HG03558 (cell line): ENCODE results near the gene CD63.

Source experiments
- ATAC-seq: cut with Tn5 transposase; IDR thresholded peaks from one replicate; pipeline ENCODE4 v1.9.1; 2021; ENCODE audit warnings: moderate number of reproducible peaks; ENCODE audit not compliant: unreplicated experiment; ENCODE audit errors: extremely low read depth

CD63 gene

DNA sequence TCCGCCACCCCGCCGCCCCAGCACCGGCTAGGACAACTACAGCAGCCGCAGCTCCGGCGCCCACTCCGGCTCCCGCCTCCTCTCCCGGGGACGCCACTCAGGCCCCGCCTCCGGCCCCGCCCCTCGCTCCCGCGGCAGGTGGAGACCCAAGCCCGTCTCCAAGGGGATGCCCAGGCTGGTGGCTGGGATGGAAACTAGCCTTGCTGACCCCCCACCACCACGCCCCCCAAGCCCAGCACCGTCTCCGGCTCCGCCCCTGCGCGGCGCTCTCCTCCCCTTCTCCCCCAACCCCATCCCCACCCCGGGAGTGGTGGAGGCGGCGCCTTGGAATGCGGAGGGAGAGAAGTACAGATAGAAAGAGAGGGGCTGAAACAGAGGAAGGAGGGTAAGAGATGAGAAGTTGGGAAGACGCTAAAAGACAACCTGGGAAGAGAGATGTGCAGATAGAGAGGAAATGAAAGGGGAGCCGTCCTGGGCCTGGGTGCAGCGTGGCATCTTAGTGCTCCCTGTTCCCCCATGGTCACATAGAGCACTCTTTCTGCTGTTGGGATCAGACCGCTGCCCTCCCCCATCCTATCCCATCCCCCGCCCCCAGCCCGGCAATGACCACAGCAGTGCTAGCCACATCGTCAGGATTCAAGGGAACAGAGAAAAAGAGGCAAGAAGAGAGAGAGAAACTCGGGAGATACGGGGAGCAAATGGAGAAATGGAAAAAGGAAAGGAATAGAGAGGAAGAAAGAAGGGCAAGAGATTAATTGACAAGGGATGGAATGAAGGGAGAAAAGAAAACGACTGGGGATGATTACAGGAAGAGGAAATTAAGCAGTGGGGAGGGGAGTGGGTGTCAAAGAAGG lies 20.7 kb downstream of the CD63 start, which contains the start of gene ITGA7:
ITGA7 (minus strand) TSS at position 64 of the 854 bp plus-strand sequence. CDS start 222 bp downstream, outside the sequence.
- ATAC-seq = no peak

DNA sequence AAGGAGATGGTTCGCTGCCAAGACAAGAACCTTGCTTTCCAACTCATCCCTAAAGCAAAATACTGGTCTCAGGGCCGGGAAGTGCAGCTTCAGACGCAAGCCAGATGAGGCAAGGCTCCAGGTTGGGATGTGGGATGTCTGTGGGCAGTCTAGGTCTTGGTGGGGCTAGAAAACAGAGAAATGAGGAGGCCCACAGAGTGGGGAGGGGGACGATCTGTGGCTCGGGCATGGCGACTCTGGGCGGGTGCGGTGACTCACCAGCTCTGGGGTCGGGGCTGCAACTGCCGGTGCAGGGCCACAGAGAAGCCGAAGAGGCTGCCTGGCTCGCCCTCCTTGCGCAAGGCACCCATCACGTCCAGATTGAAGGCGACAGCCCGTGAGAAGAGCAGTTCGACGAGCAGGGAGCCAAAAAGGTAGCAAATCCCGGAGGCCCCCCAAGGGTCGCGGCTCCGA lies 21.6 kb downstream of the CD63 start:
- ATAC-seq = no peak

DNA sequence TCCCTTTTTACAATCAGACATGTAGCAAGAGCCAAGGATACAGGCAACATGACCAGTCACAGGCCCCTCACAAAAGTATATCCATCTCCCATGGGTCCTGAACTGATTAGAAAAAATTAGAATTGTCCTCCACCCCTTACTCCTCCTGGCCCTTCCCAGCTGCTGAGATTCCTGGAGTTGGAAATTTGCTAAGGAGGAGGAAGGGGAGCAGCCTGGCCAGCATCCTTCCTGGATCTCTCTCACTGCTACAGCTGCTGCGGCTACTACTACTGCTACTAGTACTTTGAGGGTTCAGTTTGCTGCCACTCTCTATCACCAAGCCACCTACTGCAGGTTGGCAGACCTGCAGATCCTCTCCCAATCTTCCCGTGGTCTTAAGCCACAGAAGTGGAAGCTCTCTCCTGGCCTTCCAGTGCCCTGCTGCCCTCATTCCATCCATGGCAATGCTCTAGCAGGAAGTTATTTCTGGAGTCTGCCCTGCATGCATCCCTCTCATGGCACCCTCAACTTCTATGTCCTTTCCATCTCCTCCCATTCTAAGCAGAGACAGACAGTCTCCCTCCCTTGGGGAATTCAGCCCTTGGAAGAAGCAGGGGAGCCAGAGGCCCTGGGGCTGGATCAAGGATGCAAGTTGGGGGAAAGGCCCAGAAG lies 22.1 kb downstream of the CD63 start:
- no peak for ATAC-seq

DNA sequence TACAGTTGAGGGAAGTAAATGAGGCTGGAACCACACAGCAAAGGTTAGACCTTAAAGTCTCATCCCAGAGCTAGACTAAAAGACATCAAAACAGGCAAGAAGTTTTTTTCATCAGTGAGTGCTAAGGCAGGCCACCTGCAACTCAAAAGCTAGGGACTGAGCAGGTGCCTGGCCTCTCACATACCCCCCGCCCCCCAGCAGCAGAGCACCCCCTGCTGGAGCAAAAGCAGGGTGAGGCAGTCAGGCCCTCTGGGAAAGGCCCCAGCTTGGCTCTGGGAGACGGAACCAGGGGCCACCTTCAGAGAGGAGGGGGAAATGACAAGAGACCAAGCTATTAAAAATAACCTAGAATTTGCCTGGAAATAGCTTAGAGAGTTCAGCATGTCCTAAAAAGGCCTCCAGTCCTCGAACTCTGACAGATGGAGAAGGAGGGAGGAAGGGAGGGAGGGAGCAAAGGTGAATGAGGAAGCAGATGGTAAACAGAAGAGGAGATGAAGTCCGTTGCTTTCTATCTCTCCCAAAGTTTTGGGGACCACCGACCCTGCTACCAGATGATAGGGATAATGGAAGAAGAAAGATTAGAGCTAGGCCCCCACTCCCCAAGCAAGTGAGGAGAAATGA lies 22.9 kb downstream of the CD63 start:
- no peak for ATAC-seq

DNA sequence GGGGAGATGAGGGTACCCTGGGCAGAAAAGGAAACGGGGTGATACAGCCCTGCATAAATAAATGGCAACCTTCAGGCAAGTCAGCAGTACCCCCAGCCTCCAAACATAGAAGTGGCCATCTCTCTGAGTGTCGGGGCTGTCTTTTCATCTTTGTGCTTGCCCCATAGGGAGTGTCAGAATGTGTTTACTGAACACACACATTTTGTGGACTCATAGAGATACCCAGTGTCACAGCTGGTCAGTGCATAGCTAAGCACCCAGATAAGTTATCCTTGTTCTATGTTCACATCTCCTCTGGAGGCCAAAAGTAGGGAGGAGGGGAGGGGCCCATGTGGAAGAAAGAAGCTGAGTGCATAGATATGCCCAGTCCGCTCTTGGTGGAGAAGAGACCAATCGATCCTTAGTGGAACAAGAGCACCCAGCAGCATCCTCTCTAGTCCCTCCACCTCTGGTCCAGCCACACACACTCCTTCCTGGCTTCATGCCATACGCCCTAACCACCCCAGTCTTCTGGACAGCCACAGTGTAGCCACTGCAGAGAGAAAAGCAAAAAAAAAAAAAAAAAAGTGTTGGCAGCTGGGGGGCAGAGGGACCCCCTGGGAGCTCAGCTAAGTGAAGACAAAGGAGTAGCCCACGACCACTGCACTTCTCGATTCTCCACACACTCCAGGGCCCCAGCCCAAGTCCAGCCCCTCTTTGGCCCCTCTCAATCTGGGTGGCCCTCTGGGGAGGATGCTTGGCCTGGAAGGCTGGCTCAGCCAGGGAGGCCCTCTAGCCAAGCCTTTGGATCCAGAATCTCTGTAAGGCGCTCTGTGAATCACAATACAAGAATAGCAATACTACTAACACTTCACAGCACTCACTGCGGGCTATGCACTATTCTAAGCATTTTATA lies 23.7 kb downstream of the CD63 start:
- no peak for ATAC-seq

DNA sequence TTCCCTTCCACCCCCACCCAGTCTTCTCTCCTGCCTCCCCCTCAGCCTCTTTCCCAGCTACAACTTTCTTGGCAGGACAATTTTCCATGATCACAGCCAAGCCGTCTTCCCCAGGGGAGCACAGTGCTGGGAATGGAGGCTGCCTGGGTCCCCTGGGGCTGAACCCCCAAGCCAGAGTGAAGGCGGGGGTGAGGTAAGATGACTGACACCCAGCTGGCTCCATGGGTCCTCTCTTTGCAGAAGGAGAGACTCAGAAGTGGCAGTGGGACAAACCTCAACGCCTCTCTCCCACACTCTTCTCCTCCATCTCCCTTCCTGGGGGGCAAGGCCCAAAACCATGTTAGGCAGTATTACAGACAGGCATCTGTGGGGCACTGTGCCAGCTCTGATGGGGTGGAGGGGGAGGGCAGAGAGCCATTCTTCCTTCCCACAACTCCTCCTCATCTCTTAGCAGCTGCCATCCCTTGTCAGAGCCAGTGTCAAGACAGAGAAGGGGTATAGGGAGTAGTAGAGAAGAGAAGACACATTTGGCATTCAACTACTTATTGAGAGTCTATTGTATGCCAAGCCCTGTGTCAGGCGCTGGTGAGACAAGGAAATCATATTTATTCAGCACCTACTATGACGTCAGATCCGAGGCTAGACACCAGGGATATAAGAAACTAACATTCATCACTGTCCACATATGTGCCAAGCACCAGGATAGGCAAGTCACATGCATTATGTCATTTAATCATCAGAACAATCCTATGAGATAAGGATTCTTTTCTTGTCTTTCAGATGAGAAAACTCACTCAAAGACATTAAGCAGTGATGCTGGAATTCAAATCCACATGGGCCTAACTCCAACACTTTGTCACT lies 24.7 kb downstream of the CD63 start:
- ATAC-seq = no peak

DNA sequence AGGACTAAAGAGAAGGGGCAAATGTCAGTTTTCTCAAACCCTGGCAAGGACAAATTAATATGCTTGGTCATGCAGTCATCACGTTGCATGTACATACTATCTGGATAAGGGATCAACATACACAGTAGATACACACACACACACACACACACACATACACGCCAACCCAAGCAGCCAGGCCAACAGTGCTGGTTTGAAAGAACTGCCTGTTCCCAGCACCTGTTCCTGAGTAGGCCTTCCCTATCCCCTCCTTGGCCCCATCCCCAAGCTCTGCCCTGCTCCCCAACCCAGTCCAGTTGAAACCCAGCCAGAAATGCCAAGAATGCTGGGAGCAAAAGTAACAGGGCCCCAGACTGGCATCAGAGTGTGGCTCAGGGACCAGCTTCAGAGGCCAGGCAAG lies 25.5 kb downstream of the CD63 start:
- ATAC-seq = no peak

DNA sequence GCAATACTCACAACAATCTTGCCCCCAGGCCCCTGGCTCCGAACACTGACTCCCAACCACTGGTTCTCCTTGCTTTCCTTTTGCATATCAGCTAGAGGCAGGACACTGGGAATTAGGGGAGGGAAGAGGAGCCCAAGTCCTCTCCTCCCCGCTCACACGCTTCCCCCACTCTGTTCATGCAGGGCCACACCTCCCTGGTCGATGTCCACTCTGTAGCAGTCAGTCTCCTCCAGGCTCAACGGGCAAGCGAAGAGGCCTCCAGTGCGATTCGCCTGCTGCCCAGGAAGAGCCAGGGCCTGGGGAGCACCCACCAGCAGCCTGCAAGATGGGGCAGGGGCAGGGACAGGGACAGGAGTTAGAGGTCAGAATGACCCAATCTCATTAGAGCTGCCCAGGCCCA lies 25.9 kb downstream of the CD63 start:
- no peak for ATAC-seq

DNA sequence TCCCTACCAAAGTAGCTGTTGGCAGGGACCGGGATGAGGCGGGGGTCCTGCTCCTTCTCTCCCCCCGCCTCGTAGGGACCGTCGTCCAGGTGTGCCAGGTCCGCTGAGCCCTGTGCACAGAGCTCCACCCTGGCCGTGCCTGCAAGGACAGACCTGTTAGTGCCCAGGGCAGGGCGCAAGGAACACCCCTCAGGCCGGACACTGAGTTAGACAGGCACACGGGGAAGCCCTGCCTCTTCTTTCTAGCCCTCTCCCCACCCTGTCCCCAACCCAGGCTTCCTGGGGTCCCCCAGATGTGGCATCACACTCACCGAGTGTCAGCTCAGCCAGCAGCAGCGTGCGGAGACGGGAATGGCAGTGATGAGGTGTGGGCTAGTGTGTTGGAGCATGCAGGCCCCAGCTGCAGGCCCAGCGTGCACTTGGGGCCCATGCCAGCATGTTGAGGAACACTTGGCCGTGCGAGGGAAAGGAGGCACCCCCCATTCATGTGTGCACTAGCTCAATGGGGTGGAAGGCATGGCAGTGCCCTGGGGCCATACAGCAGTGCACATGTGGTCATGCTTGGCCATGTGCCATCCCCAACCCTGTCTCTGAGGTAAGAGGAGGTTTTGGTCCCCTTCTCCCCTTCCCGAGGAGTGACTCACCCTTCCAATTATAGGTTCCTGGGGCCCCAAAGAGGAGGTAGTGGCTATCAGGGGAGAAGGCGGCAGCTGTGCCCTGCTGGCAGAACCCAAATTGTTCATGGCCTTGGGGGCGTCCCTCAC lies 28.4 kb downstream of the CD63 start:
- ATAC-seq = no peak

DNA sequence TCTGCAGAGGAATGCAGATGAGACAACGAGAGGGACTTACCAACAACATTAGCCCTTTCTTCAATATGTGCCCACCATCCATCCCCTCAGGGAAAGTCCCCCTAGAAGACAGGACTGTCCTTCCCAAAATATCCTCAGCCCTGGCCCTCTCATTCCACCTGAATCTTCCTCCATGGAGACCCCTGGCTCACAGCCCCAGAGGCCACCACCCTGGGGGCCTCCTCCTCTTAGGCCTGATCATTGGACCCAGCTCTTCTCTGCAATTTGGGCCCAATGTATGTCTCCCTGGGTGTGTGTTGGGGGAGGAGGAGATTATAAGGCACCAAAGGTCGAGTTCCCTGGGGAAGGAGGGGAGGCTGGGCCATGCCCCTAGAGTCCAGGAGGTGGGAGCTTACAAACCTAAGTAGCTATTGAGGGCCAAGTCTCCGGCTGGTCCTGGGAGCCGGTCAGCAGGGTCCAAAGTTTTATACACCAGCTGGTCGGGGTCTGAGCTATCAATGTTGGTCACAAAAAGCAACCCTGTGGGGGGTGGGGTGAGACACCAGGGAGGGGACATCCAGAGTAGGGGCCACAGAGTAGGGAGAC lies 29.2 kb downstream of the CD63 start:
- no peak for ATAC-seq

DNA sequence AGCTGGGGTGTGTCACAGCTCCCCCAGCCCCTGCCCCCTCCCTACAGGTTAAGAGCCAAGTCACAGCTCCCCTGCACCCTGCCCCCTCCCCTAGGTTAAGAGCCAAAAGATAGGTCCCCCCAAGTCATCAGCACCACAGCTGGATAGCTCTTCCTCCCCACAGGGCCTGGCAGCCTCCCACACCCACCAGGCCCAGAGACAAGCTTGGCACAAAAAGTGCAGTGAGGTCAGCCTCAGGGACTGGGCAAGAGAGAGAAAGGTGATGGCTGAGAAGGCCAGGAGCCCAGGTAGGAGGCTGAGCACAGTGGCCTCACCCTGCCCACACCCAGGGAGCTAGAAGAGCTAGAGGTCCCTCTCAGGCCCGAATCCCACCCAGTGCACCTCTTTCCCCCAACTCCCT lies 29.8 kb downstream of the CD63 start:
- no peak for ATAC-seq

DNA sequence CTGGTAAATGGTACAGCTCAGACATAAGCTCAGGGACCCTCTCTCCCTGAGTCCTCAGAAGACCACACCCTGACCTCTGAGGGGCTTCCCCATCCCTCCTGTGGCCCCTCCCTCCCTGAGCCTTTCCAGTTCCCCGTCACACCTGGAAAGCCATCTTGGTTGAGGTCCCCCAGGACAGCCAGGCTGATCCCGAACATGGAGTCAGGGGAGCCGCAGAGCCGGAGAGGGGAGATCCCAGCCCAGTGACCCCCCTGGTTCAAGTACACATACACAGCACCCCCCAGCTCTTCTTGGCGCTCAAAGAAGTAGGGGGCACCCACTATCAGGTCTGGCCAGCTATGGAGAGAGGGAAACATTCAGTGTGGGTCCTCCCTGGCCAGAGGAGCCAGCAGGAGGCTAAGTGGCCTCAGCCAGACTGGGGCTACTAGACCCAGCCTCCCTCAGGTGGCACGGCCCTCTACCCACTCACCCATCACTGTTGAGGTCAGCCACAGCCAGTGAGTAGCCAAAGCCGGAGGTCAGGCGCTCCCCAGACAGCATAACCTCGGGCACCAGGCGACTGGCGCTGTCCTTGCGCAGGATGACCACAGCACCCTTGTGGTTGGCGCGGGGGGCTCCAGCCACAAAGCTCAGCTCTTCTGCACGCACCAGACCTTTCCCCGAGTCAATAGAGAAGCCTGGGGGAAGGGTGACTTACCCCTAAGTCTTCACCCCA lies 30.4 kb downstream of the CD63 start:
- no peak for ATAC-seq

DNA sequence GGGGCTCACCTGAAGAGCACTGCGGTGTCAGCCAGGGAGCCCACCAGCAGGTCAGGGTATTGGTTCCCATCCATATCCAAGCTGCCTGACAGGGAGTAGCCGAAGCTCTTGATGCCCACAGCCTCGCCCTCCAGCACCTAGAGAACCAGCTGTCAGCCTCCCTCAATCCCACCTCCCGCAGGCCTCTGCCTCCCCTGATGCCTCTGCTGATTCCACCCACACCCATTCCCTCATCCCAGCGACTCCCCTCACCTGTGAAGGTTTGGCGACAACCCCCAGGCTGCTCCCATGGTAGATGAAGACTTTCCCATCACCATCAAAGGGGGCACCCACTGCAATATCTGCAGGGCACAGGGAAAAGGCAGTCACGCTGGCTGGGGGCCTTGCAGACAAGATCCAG lies 31.1 kb downstream of the CD63 start:
- ATAC-seq = no peak

DNA sequence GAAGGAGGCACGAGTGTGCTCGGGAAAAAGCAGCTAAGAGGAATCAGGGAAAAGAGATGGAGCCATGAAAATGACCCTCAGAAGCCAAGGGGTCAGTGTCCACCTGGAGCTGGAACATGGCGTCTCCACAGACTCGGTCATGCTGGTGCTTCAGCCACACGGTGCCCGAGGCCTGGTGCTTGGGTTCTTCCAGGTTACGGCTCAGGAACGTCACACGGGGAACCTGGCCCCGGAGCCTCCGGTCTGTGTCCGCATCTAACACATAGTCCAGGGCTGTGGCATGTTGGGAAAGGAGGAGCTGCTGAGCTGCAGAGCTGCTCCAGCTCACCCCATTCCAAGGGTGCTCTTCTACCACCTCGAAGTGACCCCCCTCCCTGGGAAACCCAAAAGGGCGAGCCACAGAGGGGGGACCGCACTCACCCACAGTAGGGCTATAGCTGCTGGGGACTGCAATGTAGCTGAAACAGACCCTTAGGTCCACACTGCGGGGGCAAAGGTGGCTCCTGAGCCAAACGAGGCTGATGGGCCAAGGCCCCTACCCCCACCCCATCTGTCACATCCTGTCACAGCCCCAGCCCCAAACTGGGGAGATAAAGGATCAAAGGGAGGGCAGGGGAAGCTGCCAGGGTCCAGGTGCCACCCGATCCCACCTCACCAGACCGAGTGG lies 31.9 kb downstream of the CD63 start:
- no peak for ATAC-seq

DNA sequence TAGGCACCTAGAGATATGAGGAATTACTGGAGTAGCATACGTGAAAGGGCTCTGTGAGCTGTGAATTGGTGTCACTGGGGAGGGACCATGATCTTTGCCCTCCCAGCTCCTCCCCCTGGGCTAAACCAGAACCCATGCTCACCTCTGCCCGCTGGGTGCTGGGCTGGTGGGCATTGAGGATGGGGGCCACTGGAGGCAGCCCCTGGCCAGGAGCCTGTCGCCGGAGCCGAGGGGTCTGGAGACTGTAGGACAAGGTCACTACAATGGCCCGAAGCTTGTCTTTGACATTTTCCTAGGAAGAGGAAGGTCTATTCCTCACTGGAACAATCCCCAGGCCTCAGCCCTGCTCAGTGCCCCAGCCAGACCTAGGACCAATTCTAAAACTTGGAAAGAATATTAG lies 32.7 kb downstream of the CD63 start:
- ATAC-seq = no peak

DNA sequence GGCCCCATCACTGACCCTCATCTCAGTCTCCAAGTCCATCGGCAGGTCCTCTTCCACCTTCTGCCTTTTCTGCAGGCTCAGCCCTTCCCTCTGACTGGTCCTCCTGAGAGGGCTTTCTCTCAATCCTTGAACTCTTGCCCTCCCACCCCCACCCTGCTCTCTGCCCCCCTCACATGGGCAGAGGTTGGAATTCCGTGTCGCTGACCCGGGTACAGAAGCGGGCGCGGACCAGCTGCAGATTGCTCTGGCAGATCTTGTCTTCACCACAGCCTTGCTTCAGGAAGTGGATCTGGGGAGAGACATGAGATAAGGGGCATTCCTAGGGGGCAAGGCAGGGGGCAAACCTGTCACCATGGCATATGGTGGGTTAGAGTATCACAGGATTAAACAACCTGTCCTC lies 33.5 kb downstream of the CD63 start:
- no peak for ATAC-seq

DNA sequence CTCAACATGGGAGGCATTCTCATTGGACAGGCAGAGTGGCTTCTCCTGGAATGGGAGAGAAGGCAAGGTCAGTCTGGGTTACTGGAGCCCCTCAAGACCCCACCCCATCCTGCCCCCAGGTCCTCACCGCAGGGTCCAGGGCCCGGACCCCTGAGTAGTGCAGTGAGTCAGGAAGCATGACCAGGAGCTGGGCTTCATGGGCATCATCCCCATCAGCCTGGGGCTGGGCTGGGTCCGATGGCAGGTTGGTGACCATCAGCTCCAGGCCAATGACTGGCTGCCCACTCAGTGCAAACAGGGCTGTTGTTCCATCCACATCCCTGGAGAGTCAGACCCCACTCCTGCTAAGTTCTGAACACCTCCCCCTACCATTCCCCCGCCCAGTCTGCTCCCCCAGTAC lies 34.2 kb downstream of the CD63 start:
- ATAC-seq = no peak
